Measurements from ENCODE around the gene TC2N.
A peak's percentile ranks its signal among the peaks of the same experiment; 100 is the strongest.
"Not testable (repeated sequence)": the region's sequence is repeated elsewhere in the genome, so short reads cannot be mapped to it uniquely, and the experiment has no call there.

Gene TC2N

GRCh38 chr14:91751719-91752118, 115.6 kb downstream of the TC2N start:
- no peak for DNase-seq

GRCh38 chr14:91750634-91751198, 116.6 kb downstream of the TC2N start:
- no peak for DNase-seq

GRCh38 chr14:91749868-91750267, 117.5 kb downstream of the TC2N start:
- no peak for DNase-seq

- DNase-seq: no peak
Measured at GRCh38 chr14:91748049-91748448, 119.3 kb downstream of the TC2N start.

- DNase-seq: peak; percentile 87
Measured at GRCh38 chr14:91745344-91745743, 122.0 kb downstream of the TC2N start.

- DNase-seq: peak; percentile 66
Measured at GRCh38 chr14:91744068-91744480, 123.3 kb downstream of the TC2N start.

GRCh38 chr14:91743305-91743653, 124.1 kb downstream of the TC2N start:
- DNase-seq: no peak

GRCh38 chr14:91742621-91743304, 124.6 kb downstream of the TC2N start:
- no peak for DNase-seq

- DNase-seq: not testable (repeated sequence)
Measured at GRCh38 chr14:91739867-91740266, 127.5 kb downstream of the TC2N start.

GRCh38 chr14:91737619-91738018, 129.7 kb downstream of the TC2N start:
- no peak for DNase-seq

GRCh38 chr14:91732859-91733477, 134.4 kb downstream of the TC2N start:
- peak; percentile 7 for DNase-seq

GRCh38 chr14:91732439-91732838, 134.9 kb downstream of the TC2N start:
- no peak for DNase-seq

GRCh38 chr14:91731986-91732385, 135.3 kb downstream of the TC2N start, which contains the start of gene CATSPERB:
CATSPERB (minus strand) TSS chr14:91732086; CDS start chr14:91729479, 2,607 bp downstream.
- no peak for DNase-seq

- no peak for DNase-seq
Measured at GRCh38 chr14:91731018-91731417, 136.3 kb downstream of the TC2N start.

- DNase-seq: no peak
Measured at GRCh38 chr14:91729756-91730155, 137.6 kb downstream of the TC2N start.

Measured in inflammatory macrophage treated with lipopolysaccharide for 4 hours (primary cell).